Measurements from ENCODE around the gene LY6G6C. TPM values are rescaled to one million over a fixed set of nuclear protein-coding genes. Genes with fewer than 3 reads are reported as not detected.

Gene LY6G6C
- total RNA-seq, 6 experiments from 2014 or later = not detected

GRCh38 chr6:31750411-31751022 lies 29.0 kb upstream of the LY6G6C start:
- H3K4me3 Mint-ChIP-seq = no peak overlapping the region
- no peaks in the 10 kb centered on the region for H3K9me3 Mint-ChIP-seq
- peak; percentile 25 for DNase-seq
- no peaks in the 10 kb centered on the region for H3K27me3 Mint-ChIP-seq (ENCODE audit: insufficient read depth)
- H3K4me1 Mint-ChIP-seq (ENCODE audit: low read depth) = peaks cover 25% of the 10 kb centered on the region
- TF ChIP-seq, protein P1, sequence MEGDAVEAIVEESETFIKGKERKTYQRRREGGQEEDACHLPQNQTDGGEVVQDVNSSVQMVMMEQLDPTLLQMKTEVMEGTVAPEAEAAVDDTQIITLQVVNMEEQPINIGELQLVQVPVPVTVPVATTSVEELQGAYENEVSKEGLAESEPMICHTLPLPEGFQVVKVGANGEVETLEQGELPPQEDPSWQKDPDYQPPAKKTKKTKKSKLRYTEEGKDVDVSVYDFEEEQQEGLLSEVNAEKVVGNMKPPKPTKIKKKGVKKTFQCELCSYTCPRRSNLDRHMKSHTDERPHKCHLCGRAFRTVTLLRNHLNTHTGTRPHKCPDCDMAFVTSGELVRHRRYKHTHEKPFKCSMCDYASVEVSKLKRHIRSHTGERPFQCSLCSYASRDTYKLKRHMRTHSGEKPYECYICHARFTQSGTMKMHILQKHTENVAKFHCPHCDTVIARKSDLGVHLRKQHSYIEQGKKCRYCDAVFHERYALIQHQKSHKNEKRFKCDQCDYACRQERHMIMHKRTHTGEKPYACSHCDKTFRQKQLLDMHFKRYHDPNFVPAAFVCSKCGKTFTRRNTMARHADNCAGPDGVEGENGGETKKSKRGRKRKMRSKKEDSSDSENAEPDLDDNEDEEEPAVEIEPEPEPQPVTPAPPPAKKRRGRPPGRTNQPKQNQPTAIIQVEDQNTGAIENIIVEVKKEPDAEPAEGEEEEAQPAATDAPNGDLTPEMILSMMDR (IDR thresholded peaks at IDR 0.05) = no peak
- H3K27ac Mint-ChIP-seq = no peak overlapping the region; the same call in 1 of the 2 replicates
- peaks cover 12% of the 10 kb centered on the region; the same call in 1 of the 2 replicates for H3K36me3 Mint-ChIP-seq (ENCODE audit: low read depth)

GRCh38 chr6:31749301-31750036 lies 27.9 kb upstream of the LY6G6C start:
- no peaks in the 10 kb centered on the region; the same call in 1 of the 2 replicates for H3K27me3 Mint-ChIP-seq (ENCODE audit: insufficient read depth)
- no peaks in the 10 kb centered on the region for H3K9me3 Mint-ChIP-seq
- peaks cover 16% of the 10 kb centered on the region; the same call in 1 of the 2 replicates for H3K36me3 Mint-ChIP-seq (ENCODE audit: low read depth)
- DNase-seq = no peak
- H3K4me3 Mint-ChIP-seq = no peak overlapping the region
- H3K4me1 Mint-ChIP-seq (ENCODE audit: low read depth) = peaks cover 25% of the 10 kb centered on the region
- H3K27ac Mint-ChIP-seq = no peak overlapping the region
- TF ChIP-seq, protein P1 (IDR thresholded peaks at IDR 0.05) = no peak

DNA sequence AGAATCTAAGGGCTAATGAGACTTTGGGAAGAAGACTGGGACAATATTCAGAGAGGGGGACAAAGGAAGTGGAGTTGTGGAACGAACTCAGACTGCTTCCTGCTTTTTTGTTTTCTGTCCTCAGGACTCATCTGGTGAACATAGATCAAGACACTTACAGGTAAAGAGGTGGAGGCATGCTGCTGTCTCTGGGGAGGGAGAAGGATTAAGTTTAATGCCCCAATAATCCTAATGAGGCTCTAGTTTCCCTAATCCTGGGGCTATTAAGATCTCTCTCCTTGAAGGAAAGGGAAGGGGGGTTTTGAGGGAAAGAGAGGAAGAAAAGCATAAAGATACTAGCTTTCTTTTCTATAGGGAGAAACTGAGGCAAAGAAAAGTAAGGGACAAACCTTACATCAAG lies 22.9 kb upstream of the LY6G6C start:
- Mint-ChIP-seq H3K27ac (no peak overlapping the region), H3K27me3 (ENCODE audit: insufficient read depth) (no peaks in the 10 kb centered on the region; the same call in 1 of the 2 replicates), H3K36me3 (ENCODE audit: low read depth) (peaks cover 16% of the 10 kb centered on the region; the same call in 1 of the 2 replicates), H3K4me1 (ENCODE audit: low read depth) (peaks cover 24% of the 10 kb centered on the region), H3K9me3 (no peaks in the 10 kb centered on the region), H3K4me3 (no peak overlapping the region)
- TF ChIP-seq, protein P1 (IDR thresholded peaks at IDR 0.05) = no peak
- no peak for DNase-seq

GRCh38 chr6:31742894-31743293 lies 21.3 kb upstream of the LY6G6C start:
- DNase-seq = no peak
- H3K27ac Mint-ChIP-seq = no peak overlapping the region

DNA sequence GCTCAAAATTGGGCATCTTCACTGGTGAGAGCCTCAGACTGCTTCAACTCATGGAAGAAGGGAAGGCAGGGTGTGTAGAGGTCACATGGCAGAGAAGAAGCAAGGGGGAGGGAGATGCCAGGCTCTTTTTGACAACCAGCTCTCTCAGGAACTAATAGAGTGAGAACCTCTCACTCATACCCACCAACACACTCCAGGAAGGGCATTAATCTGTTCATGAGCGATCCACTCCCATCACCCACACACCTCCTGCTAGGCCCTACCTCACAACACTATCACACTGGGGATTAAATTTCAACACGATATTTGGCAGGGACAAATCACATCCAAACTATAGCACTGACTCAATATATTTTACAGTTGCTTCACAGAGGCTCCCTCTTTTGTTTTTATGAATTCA lies 20.3 kb upstream of the LY6G6C start:
- peak overlapping the region; percentile 34; the same call in 1 of the 2 replicates for H3K27ac Mint-ChIP-seq
- H3K27me3 Mint-ChIP-seq (ENCODE audit: insufficient read depth) = no peaks in the 10 kb centered on the region; the same call in 1 of the 2 replicates
- H3K36me3 Mint-ChIP-seq (ENCODE audit: low read depth) = peaks cover 9% of the 10 kb centered on the region; the same call in 1 of the 2 replicates
- H3K4me3 Mint-ChIP-seq = no peak overlapping the region
- DNase-seq = no peak
- no peaks in the 10 kb centered on the region for H3K9me3 Mint-ChIP-seq
- TF ChIP-seq, protein P1 (IDR thresholded peaks at IDR 0.05) = no peak
- peaks cover 43% of the 10 kb centered on the region for H3K4me1 Mint-ChIP-seq (ENCODE audit: low read depth)

More at GRCh38 chr6:31742894-31743293, 21.3 kb upstream of the LY6G6C start:
- TF ChIP-seq, protein P1 (IDR thresholded peaks at IDR 0.05) = no peak
- H3K27me3 Mint-ChIP-seq (ENCODE audit: insufficient read depth) = no peaks in the 10 kb centered on the region; the same call in 1 of the 2 replicates
- H3K9me3 Mint-ChIP-seq = no peaks in the 10 kb centered on the region
- H3K4me3 Mint-ChIP-seq = no peak overlapping the region
- H3K36me3 Mint-ChIP-seq (ENCODE audit: low read depth) = peaks cover 16% of the 10 kb centered on the region; the same call in 1 of the 2 replicates
- H3K4me1 Mint-ChIP-seq (ENCODE audit: low read depth) = peaks cover 39% of the 10 kb centered on the region

All from HFFc6 (cell line).